HG02798 (cell line): ENCODE measurements around the gene IBA57.
"Not testable (repeated sequence)": the region's sequence is repeated elsewhere in the genome, so short reads cannot be mapped to it uniquely, and the experiment has no call there.

Experiments used
- ATAC-seq: cut with Tn5 transposase; IDR thresholded peaks from one replicate; pipeline ENCODE4 v1.9.1; 2021; ENCODE audit warnings: mild to moderate bottlenecking; ENCODE audit not compliant: unreplicated experiment, poor library complexity

The IBA57 gene

GRCh38 chr1:228210712-228211530, 45.3 kb downstream of the IBA57 start:
- no peak for ATAC-seq

DNA sequence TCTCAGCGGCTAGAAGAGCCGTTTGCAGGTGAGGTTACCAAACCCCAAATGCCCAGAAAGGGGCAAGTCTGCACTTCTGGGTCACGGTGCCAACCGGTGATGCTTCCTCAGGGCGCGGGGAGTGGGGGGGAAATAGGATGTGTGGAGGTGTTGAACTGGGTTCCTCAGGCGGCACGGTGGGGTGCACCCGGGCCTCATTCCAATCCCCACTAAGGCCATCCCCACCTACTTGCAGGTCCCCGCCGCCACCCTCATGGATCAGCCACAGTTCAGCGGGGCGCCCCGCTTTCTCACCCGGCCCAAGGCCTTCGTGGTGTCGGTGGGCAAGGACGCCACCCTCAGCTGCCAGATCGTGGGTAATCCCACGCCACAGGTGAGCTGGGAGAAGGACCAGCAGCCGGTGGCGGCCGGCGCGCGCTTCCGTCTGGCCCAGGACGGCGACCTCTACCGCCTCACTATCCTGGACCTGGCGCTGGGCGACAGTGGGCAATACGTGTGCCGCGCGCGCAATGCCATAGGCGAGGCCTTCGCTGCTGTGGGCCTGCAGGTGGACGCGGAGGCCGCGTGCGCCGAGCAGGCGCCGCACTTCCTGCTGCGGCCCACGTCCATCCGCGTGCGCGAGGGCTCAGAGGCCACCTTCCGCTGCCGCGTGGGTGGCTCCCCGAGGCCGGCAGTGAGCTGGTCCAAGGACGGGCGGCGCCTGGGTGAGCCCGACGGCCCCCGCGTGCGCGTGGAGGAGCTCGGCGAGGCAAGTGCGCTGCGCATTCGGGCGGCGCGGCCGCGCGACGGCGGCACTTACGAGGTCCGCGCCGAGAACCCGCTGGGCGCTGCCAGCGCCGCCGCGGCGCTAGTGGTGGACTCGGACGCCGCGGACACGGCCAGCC, 46.2 kb downstream of the IBA57 start:
- no peak for ATAC-seq

DNA sequence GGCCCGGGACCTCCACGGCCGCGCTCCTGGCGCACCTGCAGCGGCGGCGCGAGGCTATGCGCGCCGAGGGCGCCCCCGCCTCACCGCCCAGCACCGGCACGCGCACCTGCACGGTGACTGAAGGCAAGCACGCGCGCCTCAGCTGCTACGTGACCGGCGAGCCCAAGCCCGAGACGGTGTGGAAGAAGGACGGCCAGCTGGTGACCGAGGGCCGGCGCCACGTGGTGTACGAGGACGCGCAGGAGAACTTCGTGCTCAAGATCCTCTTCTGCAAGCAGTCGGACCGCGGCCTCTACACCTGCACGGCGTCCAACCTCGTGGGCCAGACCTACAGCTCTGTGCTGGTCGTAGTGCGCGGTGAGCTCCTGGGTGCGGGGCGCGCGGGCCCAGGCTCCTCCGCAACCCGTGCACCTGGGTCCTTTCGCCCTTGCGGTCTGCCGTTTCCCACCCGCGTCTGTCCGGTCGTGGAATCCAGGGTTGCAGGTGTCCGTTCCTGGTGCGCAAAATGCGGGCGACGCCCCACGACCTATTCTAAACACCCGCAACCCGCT, 46.9 kb downstream of the IBA57 start:
- ATAC-seq: no peak

DNA sequence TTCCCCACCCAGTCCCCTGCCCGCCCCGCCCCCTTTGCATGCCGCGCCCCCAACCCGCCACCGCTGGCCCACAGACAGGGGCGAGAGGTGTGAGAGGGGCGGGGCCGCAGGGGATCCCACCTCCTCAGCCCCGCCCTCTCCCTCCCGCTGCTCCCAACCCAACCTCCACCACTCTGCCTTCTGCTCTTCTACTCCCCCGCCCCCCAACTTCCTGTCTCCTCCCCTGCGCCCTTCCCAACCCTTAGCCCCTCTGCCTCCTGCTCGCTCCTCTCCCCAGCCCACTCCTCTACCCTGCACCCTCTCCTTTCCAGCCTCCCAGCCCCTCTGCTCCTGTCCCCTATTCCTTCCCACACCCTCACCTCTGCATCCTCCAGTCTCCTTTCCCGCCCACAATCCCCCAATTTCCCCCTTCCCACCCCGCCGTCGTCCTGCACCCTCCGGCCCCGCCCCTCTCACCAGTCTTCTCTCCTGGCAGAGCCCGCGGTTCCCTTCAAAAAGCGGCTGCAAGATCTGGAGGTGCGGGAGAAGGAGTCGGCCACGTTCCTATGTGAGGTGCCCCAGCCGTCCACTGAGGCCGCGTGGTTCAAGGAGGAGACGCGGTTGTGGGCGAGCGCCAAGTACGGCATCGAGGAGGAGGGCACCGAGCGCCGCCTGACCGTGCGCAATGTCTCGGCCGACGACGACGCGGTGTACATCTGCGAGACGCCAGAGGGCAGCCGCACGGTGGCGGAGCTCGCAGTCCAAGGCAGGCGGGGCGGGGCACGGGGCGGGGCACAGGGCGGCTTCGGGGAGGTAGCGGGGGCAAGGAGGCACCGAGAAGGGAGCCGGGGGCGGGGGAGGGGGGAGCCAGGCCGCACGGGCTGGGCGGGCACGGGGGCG, 47.6 kb downstream of the IBA57 start:
- ATAC-seq: peak; percentile 91

GRCh38 chr1:228213917-228214808, 48.6 kb downstream of the IBA57 start:
- ATAC-seq: no peak

DNA sequence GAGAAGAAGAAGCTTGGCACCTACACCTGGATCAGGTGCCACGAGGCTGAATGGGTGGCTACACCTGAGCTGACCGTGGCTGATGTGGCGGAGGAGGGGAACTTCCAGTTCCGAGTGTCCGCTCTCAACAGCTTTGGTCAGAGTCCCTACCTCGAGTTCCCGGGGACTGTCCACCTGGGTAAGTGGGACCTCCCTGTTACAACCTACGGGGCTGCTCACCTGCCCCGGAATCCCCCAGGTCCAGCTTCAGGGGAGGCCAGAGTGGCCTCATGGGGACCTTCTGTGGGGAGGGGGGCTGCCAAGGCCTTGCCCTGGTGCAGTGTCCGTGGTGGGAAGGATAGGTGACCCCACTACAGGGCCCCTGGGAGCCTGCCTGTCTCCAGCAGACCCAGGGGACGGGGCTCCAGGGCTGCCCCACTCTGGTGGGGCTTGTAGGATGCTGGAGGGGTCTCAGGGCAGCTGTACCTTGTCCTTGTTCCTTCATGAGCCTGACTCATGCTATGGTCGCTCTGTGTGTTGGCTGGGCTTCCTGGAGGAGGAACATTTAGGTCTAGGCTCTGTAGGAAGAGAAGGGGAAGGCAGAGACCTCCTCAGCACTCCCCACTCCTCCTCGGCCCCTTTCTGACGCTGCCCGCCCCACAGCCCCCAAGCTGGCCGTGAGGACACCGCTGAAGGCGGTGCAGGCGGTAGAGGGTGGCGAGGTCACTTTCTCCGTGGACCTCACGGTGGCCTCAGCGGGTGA, 49.5 kb downstream of the IBA57 start:
- ATAC-seq: no peak

GRCh38 chr1:228215663-228216116, 50.1 kb downstream of the IBA57 start:
- no peak for ATAC-seq

- ATAC-seq: no peak
Measured at GRCh38 chr1:228216371-228217320, 51.0 kb downstream of the IBA57 start.

DNA sequence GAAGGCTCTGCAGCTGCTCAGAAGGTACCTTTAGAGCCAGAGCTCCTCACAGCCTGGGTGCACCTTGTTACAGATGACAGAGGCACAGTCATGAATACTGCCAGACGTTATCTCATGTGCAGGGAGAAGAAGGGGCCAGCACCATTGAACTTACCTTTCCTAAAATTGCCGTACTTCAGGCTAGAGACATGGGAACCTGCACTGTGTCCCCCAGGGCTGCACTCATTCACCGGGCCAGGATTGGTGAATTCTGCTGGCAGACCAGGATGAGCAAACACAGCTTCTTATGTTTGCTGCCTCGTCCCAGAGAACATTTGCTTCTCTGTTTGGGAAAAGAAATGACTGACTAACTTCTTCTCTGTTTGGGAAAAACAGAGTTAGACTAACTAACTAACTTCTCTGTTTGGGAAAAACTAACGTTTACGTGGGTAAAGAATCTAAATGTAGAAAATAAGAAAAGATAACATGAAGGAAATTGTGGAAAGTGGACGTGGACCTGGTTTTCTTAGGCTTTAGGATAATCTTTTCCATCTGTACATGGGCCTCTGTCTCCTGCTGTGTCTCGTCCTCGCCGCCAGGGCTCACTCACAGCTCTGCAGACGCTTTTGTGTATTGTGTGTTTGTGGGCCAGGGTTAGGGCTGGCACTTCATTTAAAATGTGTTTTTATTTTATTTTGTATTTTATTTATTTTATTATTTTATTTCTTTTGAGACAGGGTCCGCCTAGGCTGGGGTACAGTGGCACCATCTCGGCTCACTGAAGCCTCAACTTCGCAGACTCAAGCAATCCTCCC, 52.1 kb downstream of the IBA57 start:
- ATAC-seq: no peak

DNA sequence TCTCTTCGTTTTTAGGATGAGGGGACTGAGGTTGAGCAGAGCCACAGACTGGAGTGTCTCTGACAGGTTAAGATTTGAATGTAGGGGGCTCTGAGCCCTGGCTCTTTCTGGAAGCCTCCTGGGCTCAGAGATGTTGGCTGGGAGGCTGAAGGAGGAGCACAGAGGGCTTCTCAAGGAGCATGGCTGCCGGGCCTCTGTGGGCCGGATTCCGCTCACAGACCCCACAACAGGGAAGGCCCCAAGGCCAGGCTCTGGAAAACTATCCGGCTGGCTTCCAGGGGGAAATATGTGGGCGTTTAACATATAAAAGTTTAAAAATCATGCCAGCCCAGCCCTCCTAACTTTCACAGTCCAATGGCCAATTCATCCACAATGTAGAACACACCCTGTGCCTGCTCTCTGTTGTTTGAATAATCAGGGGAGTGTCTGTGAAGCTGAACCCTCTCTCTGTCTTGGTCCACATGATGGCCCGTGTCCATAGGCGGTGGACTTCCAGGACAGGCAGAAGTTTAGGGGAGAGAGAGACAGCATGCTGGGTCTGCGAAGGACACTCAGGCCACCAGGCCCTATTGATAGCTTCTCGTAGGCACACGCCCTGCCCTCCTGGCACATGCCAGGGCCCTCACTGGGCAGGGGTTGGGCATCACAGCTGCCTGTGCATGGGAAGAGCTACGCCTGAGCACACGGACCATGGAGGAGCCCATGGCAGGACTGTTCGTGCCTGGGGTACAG, 53.1 kb downstream of the IBA57 start:
- ATAC-seq: no peak

- ATAC-seq: no peak
Measured at GRCh38 chr1:228219245-228219961, 53.8 kb downstream of the IBA57 start.

DNA sequence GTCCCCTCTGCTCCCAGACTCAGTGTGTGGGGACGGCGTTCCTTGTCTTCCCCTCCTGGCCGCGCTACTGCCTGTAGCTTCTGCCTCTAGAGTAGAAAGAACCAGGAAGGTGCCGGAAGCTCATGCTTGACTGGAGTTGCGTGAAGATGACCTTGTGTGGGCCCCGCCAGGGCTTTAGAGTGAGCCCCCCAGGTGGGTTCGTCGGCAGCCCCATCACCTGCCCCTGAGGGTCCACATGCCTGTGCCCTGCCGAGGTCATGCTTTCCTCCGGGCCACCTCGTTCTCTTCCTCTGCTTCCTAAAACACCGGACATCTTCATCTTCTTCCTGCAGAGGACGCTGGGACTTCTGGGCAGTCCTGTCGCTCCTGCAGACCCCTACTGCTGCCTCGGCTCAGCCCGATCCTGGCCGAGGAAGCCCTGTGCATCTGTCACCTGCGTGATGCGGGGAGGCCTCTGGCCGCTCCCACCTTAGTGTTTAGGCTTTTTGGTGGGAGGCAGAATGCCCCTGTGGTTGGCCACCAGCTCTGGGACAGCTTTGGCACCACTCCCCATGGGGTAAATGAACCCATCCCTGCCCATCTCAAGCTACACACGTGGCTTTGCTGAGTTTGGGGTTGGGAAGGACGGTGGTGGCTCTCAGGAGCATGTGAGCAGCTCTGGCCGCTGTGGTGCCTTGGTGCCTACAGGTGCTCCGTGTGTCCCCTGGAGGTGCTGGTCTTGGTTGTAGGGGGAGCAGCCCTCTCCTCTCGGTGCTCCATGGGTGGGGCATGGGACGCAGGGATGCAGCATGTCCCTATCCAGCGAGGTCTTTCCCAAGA, 54.6 kb downstream of the IBA57 start:
- ATAC-seq: no peak

DNA sequence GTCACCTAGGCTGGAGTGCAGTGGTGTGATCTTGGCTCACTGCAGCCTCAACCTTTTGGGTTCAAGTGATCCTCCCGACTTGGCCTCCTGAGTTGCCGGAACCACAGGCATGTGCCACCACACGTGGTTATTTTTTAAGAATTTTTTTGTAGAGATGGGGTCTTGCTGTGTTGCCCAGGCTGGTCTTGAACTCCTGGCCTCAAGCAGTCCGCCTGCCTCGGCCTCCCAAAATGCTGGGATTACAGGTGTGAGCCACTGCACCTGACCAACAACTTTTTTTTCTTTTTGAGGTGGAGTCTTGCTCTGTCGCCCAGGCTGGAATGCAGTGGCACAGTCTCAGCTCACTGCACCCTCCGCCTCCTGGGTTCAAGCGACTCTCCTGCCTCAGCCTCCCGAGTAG, 55.5 kb downstream of the IBA57 start:
- not testable (repeated sequence) for ATAC-seq

DNA sequence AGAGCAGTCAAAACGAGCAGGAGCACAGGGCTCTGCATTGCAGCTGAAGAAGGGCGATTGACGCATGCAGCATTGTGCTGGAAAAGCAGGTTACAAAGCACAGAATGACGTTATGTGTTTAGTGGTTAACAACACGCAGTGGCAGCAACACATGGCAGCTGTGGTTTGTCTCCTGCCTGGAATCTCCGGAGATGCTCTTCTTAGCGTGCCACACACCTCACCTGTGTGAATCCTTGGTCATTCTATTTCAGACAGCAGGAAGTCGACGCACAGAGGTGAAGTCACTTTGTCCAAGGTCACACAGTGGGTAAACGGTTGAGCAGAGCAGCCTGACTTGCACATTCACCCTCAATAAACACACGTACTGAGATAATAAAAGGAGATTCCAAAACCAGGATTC, 56.9 kb downstream of the IBA57 start:
- no peak for ATAC-seq
